Left renal pelvis (tissue), 4 donors: ENCODE data around the gene SNTG2. TPM values are rescaled to one million over a fixed set of nuclear protein-coding genes. Genes with fewer than 3 reads are reported as not detected.

Experiments used
- DNase-seq, 4 donors: peaks; one replicate each; pipeline ENCODE4 v3.0.0-alpha.2; 2013; ENCODE audit warnings: low read depth in 4 of 4, low spot score in 3 of 4
- polyA plus RNA-seq, 4 donors: library from polyadenylated mRNA; unstranded; fragments of 120-200 nt; gene quantifications; one replicate each; pipeline ENCODE4 v1.2.1, GENCODE V29; 2013; ENCODE audit not compliant: insufficient read length in 4 of 4

Gene SNTG2
- polyA plus RNA-seq, 4 donors: 1.8 to 2.5 (median 2.4) TPM

GRCh38 chr2:1169291-1169949 lies 218.8 kb downstream of the SNTG2 start:
- DNase-seq: no peak

GRCh38 chr2:1170241-1170640 lies 219.6 kb downstream of the SNTG2 start:
- no peak for DNase-seq

- DNase-seq: no peak
Observed at GRCh38 chr2:1170711-1171110, 220.1 kb downstream of the SNTG2 start.

- DNase-seq: no peak
Observed at GRCh38 chr2:1173528-1173927, 222.9 kb downstream of the SNTG2 start.

GRCh38 chr2:1181893-1182292 lies 231.2 kb downstream of the SNTG2 start:
- no peak for DNase-seq

GRCh38 chr2:1183300-1183699 lies 232.7 kb downstream of the SNTG2 start:
- no peak for DNase-seq

- no peak for DNase-seq
Observed at GRCh38 chr2:1186421-1186820, 235.8 kb downstream of the SNTG2 start.

- no peak for DNase-seq
Observed at GRCh38 chr2:1187189-1187588, 236.5 kb downstream of the SNTG2 start.

- DNase-seq: no peak
Observed at GRCh38 chr2:1192121-1192520, 241.5 kb downstream of the SNTG2 start.

GRCh38 chr2:1193801-1194200 lies 243.2 kb downstream of the SNTG2 start:
- DNase-seq: no peak

GRCh38 chr2:1203772-1204171 lies 253.1 kb downstream of the SNTG2 start:
- no peak for DNase-seq

GRCh38 chr2:1205853-1206252 lies 255.2 kb downstream of the SNTG2 start:
- DNase-seq: no peak

GRCh38 chr2:1207962-1208510 lies 257.4 kb downstream of the SNTG2 start:
- no peak for DNase-seq

GRCh38 chr2:1208522-1208921 lies 257.9 kb downstream of the SNTG2 start:
- no peak for DNase-seq

GRCh38 chr2:1209246-1209645 lies 258.6 kb downstream of the SNTG2 start:
- no peak for DNase-seq

- no peak for DNase-seq
Observed at GRCh38 chr2:1209761-1210160, 259.1 kb downstream of the SNTG2 start.

GRCh38 chr2:1210352-1210751 lies 259.7 kb downstream of the SNTG2 start:
- no peak for DNase-seq

GRCh38 chr2:1219901-1220573 lies 269.4 kb downstream of the SNTG2 start:
- DNase-seq: no peak

- DNase-seq: no peak
Observed at GRCh38 chr2:1222056-1222455, 271.4 kb downstream of the SNTG2 start.

- DNase-seq: no peak
Observed at GRCh38 chr2:1223791-1224190, 273.1 kb downstream of the SNTG2 start.

GRCh38 chr2:1224901-1225300 lies 274.3 kb downstream of the SNTG2 start:
- no peak for DNase-seq

GRCh38 chr2:1226766-1227165 lies 276.1 kb downstream of the SNTG2 start:
- DNase-seq: no peak
